ENCODE measurements around the gene CCNY. TPM values are rescaled to one million over a fixed set of nuclear protein-coding genes. Genes with fewer than 3 reads are reported as not detected.

The CCNY gene
- polyA plus RNA-seq, 2 of the 4 experiments (the other 2 are of a cell fraction), result 28.1 to 55.5 TPM

DNA sequence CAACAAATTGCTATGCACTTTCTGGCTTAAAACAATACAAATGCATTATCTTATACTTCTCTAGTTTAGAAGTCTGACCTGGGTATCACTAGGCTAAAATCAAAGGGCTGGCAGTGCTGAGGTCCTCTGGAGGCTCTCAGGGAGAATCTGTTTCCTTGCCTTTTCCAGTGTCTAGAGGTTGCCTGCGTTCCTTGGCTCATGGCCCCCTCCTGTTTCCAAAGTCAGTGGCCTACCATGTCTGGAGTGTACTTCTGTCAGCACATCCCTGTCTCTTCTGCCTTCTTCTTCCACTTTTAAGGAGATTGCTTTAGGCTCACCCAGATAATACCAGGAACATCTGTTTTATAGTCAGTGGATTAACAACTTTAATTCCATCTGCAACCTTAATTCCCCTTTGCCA, 52.4 kb downstream of the CCNY start:
- WGBS (ENCODE audit: missing lambda C conversion rate), result 95% methylated on average over 1 of the region's 1 CpG
- Histone ChIP-seq H3K27ac (no peak overlapping the region), H3K4me1 (peaks cover 36% of the 10 kb centered on the region), H3K4me2 (no peak overlapping the region), H3K4me3 (no peak overlapping the region), H3K9me3 (peaks cover 16% of the 10 kb centered on the region; the same call in 2 of the 3 replicates)
- FAIRE-seq (no peak), ATAC-seq (no peak), DNase-seq (ENCODE audit: low read depth in 1 of 2, low spot score in 1 of 2) (no peak)
- ChIA-PET CTCF (interaction anchor here (1.5 kb wide), 1 partner anchor 8 kb away, joined by 5 read pairs; no protein-coding TSS in a partner anchor), POLR2A (no interaction called here)
- TF ChIP-seq CHD2 (IDR thresholded peaks at IDR 0.05; ENCODE audit: low read length, partially characterized antibody), result no peak
- no peak for TF ChIP-seq ZC3H11A (IDR thresholded peaks at IDR 0.05)
- no peak for TF ChIP-seq NPAS2 (CRISPR knock-in tag; IDR thresholded peaks at IDR 0.05; ENCODE audit: borderline replicate concordance)
- no peak for TF ChIP-seq SMC3 (IDR thresholded peaks at IDR 0.05)
- no peak for TF ChIP-seq MAZ (IDR thresholded peaks at IDR 0.05; ENCODE audit: borderline replicate concordance, low read depth, low read length)
- TF ChIP-seq FOSB (CRISPR knock-in tag; IDR thresholded peaks at IDR 0.05), result no peak
- TF ChIP-seq ATOH8 (CRISPR knock-in tag; IDR thresholded peaks at IDR 0.05; ENCODE audit: low read depth), result no peak
- TF ChIP-seq, protein P1, sequence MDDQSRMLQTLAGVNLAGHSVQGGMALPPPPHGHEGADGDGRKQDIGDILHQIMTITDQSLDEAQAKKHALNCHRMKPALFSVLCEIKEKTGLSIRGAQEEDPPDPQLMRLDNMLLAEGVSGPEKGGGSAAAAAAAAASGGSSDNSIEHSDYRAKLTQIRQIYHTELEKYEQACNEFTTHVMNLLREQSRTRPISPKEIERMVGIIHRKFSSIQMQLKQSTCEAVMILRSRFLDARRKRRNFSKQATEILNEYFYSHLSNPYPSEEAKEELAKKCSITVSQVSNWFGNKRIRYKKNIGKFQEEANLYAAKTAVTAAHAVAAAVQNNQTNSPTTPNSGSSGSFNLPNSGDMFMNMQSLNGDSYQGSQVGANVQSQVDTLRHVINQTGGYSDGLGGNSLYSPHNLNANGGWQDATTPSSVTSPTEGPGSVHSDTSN (IDR thresholded peaks at IDR 0.05), result no peak
- TF ChIP-seq HES2 (IDR thresholded peaks at IDR 0.05), result no peak

DNA sequence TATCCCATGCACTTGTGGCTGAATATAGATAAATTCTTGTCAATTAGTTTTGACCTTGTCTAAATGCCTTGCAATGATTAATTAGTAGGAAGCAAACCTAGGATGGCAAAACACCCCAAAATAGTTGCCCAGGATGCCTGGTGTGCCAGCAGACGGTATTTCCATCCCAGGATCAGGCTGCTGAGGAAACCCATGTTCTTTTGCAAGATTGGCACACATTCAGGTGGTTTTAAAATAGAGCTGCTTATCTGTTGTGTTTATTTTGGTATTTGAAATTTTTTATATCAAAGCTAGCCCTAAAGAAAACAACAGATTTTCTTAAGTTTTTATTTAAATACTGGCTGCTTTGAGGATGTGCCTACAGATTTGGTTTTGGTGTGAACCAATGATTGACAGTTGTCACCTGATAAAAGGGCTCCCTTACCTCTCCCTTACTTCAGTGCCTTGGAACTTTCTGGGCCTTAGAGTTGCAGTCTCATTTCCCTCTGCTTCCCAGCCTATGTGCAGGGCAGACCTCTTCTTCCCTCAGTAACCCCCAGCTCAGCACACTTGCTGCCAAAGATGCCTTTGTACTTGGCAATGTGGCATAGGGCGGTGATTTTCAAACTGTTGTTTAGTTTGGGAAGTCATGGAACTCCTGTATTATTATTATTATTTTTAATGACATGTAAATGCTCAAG, 54.0 kb downstream of the CCNY start:
- no peak overlapping the region for H3K4me2 ChIP-seq
- ChIA-PET CTCF (no interaction called here), POLR2A (no interaction called here)
- 92% methylated on average over 2 of the region's 2 CpGs for WGBS (ENCODE audit: missing lambda C conversion rate)
- peaks cover 16% of the 10 kb centered on the region; the same call in 2 of the 3 replicates for H3K9me3 ChIP-seq
- H3K4me1 ChIP-seq, result peaks cover 41% of the 10 kb centered on the region
- DNase-seq (ENCODE audit: low read depth in 1 of 2, low spot score in 1 of 2) (no peak), ATAC-seq (no peak), FAIRE-seq (no peak)
- TF ChIP-seq NR3C1 (IDR thresholded peaks at IDR 0.05), result no peak
- TF ChIP-seq NPAS2 (CRISPR knock-in tag; IDR thresholded peaks at IDR 0.05; ENCODE audit: borderline replicate concordance), result no peak
- TF ChIP-seq CBX2 (IDR thresholded peaks at IDR 0.05; ENCODE audit: borderline replicate concordance, low read depth), result no peak
- TF ChIP-seq ZNF302 (CRISPR knock-in tag; IDR thresholded peaks at IDR 0.05), result no peak
- TF ChIP-seq TP53 (CRISPR knock-in tag; IDR thresholded peaks at IDR 0.05), result no peak
- no peak overlapping the region for H3K4me3 ChIP-seq
- H3K27ac ChIP-seq, result no peak overlapping the region

- ChIA-PET POLR2A (no interaction called here), CTCF (no interaction called here)
- TF ChIP-seq EHMT2 (IDR thresholded peaks at IDR 0.05; ENCODE audit: low read depth) (no peak), JUNB (IDR thresholded peaks at IDR 0.05) (no peak), SMC3 (IDR thresholded peaks at IDR 0.05) (no peak), USF2 (IDR thresholded peaks at IDR 0.05) (no peak), NFE2L2 (conservative IDR thresholded peaks at IDR 0.05; ENCODE audit: low read length) (no peak), CHD4 (IDR thresholded peaks at IDR 0.05; ENCODE audit: borderline replicate concordance) (no peak), CBX8 (IDR thresholded peaks at IDR 0.05) (no peak), MAX (IDR thresholded peaks at IDR 0.05) (no peak), HMGXB4 (CRISPR knock-in tag; IDR thresholded peaks at IDR 0.05; ENCODE audit: borderline replicate concordance) (no peak), TFCP2L1 (CRISPR knock-in tag; IDR thresholded peaks at IDR 0.05) (no peak)
- no peak for DNase-seq (ENCODE audit: low read depth in 1 of 2, low spot score in 1 of 2)
- no peak for FAIRE-seq
- H3K4me2 ChIP-seq, result no peak overlapping the region
- H3K27ac ChIP-seq, result no peak overlapping the region
- H3K4me1 ChIP-seq, result peaks cover 41% of the 10 kb centered on the region
- WGBS (ENCODE audit: missing lambda C conversion rate), result 94% methylated on average over 2 of the region's 2 CpGs
- no peak for ATAC-seq
- H3K9me3 ChIP-seq, result peaks cover 16% of the 10 kb centered on the region; the same call in 2 of the 3 replicates
- no peak overlapping the region for H3K4me3 ChIP-seq
These were observed 54.5 kb downstream of the CCNY start for GRCh38 chr10:35390843-35391152.
